Right lobe of liver (tissue), 6 donors: Measurements from ENCODE around the gene MYZAP. TPM values are rescaled to one million over a fixed set of nuclear protein-coding genes. Genes with fewer than 3 reads are reported as not detected.

Source experiments
- ATAC-seq, 4 donors: fragments of 200-7000 bp; cut with Tn5 transposase; one replicate each; pipeline ENCODE4 v1.9.1; 2020; ENCODE audit warnings: mild to moderate bottlenecking in 4 of 4, moderate library complexity in 4 of 4
- DNase-seq, 3 donors: peaks; one replicate each; pipeline ENCODE4 v3.0.0-alpha.2; 2020
- H3K27ac ChIP-seq, 3 donors: fragments of 200-600 bp; one replicate each; pipeline ENCODE4 v1.8.0; 2022
- H3K27me3 ChIP-seq, 2 donors: fragments of 200-600 bp; one replicate each; pipeline ENCODE4 v1.8.0; 2022
- H3K36me3 ChIP-seq, 4 donors: fragments of 200-600 bp; sonication (generic) in 1 of 4; one replicate each; pipeline versions ENCODE4 v1.5.1 to v1.8.0; 2017 to 2022; ENCODE audit warnings: control low read depth in 1 of 4
- H3K4me1 ChIP-seq, 4 donors: fragments of 200-600 bp; sonication (generic) in 1 of 4; one replicate each; pipeline versions ENCODE4 v1.5.1 to v1.8.0; 2017 to 2022; ENCODE audit warnings: control low read depth in 1 of 4
- H3K4me3 ChIP-seq, 3 donors: fragments of 200-600 bp; one replicate each; pipeline ENCODE4 v1.8.0; 2022
- H3K9me3 ChIP-seq, 4 donors: fragments of 200-600 bp; sonication (generic) in 1 of 4; one replicate each; pipeline versions ENCODE4 v1.5.1 to v1.8.0; 2017 to 2022; ENCODE audit warnings: control low read depth in 1 of 4
- CTCF ChIP-seq, 4 donors: fragments of 200-600 bp in 3 of 4; fragments of 450-650 bp in 1 of 4; IDR thresholded peaks; one replicate each; pipeline versions ENCODE4 v1.5.1 to v1.8.0; 2016 to 2022; ENCODE audit warnings: antibody characterized with exemption in 4 of 4, mild to moderate bottlenecking in 2 of 4
- POLR2A ChIP-seq: fragments of 450-650 bp; IDR thresholded peaks from one replicate; pipeline ENCODE4 v1.6.1; 2017; ENCODE audit warnings: antibody characterized with exemption, mild to moderate bottlenecking
- WGBS: methylation state at CpG from one replicate; pipeline ENCODE4 v1.1.6; 2018; ENCODE audit warnings: low coverage, low lambda C conversion rate; ENCODE audit not compliant: insufficient coverage; ENCODE audit errors: missing lambda C conversion rate; 5-methylcytosine and 5-hydroxymethylcytosine counted together
- intact Hi-C, 2 donors: fragments of 100-400 bp; cut with DNase I; formaldehyde crosslinking; loops; one replicate each; pipeline versions ENCODE4 v1.11.2 to v1.14.1; 2022
- total RNA-seq, 6 experiments: library from RNA; depleted of rRNA in 2 of 6; stranded (reverse); fragments of >200 nt in 2 of 6; fragmentation: NEBNext Ultra II Directional in 3 of 6; extraction: Animal tissue kit (Norgen Biotek cat#: 25700) in 3 of 6; gene quantifications; one replicate each; pipeline versions ENCODE4 v1.1.0 to v1.2.4, GENCODE V29; 2016 to 2023
- donor health status: DM: no; HTN: yes; CAD: no.
- donor health status: DM: no; HTN: no; CAD: no.
- donor health status: DM: no; HTN: no; CAD: no.
- donor health status: DM: no; HTN: yes; CAD: no.
- donor health status: DM: no; HTN: yes; CAD: no.

MYZAP gene
- total RNA-seq, 6 experiments from 2014 or later = 0.24 to 0.65 (median 0.61) TPM; not detected in 2

GRCh38 chr15:57675481-57676181, 83.9 kb downstream of the MYZAP start:
- WGBS = 71% methylated on average over 5 of the region's 9 CpGs
- Histone ChIP-seq H3K9me3 (no peaks in the 10 kb centered on the region), H3K36me3 (no peaks in the 10 kb centered on the region), H3K4me3 (no peak overlapping the region), H3K27ac (no peak overlapping the region), H3K4me1 (no peaks in the 10 kb centered on the region), H3K27me3 (no peaks in the 10 kb centered on the region)
- DNase-seq (no peak), ATAC-seq (no peak)
- intact Hi-C loops = loop anchor here in 1 of 2 donors (10.0 kb wide), 1 partner anchor 49 kb away; no protein-coding TSS in a partner anchor
- TF ChIP-seq CTCF (IDR thresholded peaks at IDR 0.05) = no peak
- TF ChIP-seq POLR2A = no peak

- Histone ChIP-seq H3K27me3 (no peaks in the 10 kb centered on the region), H3K36me3 (no peaks in the 10 kb centered on the region), H3K9me3 (no peaks in the 10 kb centered on the region), H3K27ac (no peak overlapping the region), H3K4me1 (no peaks in the 10 kb centered on the region), H3K4me3 (no peak overlapping the region)
- DNase-seq (no peak), ATAC-seq (no peak)
- intact Hi-C loops = loop anchor here in 1 of 2 donors (10.0 kb wide), 1 partner anchor 48 kb away; no protein-coding TSS in a partner anchor
- TF ChIP-seq POLR2A = no peak
- TF ChIP-seq CTCF (IDR thresholded peaks at IDR 0.05) = no peak
- WGBS = 87% methylated on average over 5 of the region's 5 CpGs
Measured at GRCh38 chr15:57676585-57676984, 84.9 kb downstream of the MYZAP start.

- Histone ChIP-seq H3K27me3 (no peaks in the 10 kb centered on the region), H3K4me3 (no peak overlapping the region), H3K27ac (no peak overlapping the region), H3K36me3 (no peaks in the 10 kb centered on the region), H3K9me3 (no peaks in the 10 kb centered on the region), H3K4me1 (no peaks in the 10 kb centered on the region)
- intact Hi-C loops = loop anchor here in 1 of 2 donors (10.0 kb wide), 1 partner anchor 48 kb away; no protein-coding TSS in a partner anchor
- WGBS = 94% methylated on average over 3 of the region's 3 CpGs
- TF ChIP-seq CTCF (IDR thresholded peaks at IDR 0.05) = no peak
- no peak for TF ChIP-seq POLR2A
- no peak for DNase-seq
- no peak for ATAC-seq
Measured at GRCh38 chr15:57677204-57677603, 85.5 kb downstream of the MYZAP start.

- Histone ChIP-seq H3K36me3 (no peaks in the 10 kb centered on the region), H3K27ac (no peak overlapping the region)
- ATAC-seq = no peak
Measured at GRCh38 chr15:57680021-57680420, 88.3 kb downstream of the MYZAP start.

More at GRCh38 chr15:57680021-57680420, 88.3 kb downstream of the MYZAP start:
- WGBS = 100% methylated on average over 1 of the region's 1 CpG
- Histone ChIP-seq H3K9me3 (no peaks in the 10 kb centered on the region), H3K4me3 (no peak overlapping the region), H3K27me3 (no peaks in the 10 kb centered on the region), H3K4me1 (no peaks in the 10 kb centered on the region)
- intact Hi-C loops = no loop called here
- TF ChIP-seq CTCF (IDR thresholded peaks at IDR 0.05) (no peak), POLR2A (no peak)
- no peak for DNase-seq
